Mucosa of stomach (tissue), 1 donor: ENCODE data around the gene ZMIZ1.

Experiments
- H3K27me3 ChIP-seq: one replicate; pipeline ENCODE4 v1.7.0; 2013; ENCODE audit warnings: mild to moderate bottlenecking, low read length; ENCODE audit not compliant: control insufficient read depth, insufficient read depth
- H3K36me3 ChIP-seq: one replicate; pipeline ENCODE4 v1.7.0; 2013; ENCODE audit warnings: low read length; ENCODE audit not compliant: control insufficient read depth, insufficient read depth
- H3K4me1 ChIP-seq: one replicate; pipeline ENCODE4 v1.7.0; 2013; ENCODE audit warnings: mild to moderate bottlenecking, low read length; ENCODE audit not compliant: control insufficient read depth, insufficient read depth
- H3K4me3 ChIP-seq: one replicate; pipeline ENCODE4 v1.7.0; 2013; ENCODE audit warnings: low read length
- H3K9ac ChIP-seq: one replicate; pipeline ENCODE4 v1.7.0; 2013; ENCODE audit warnings: mild to moderate bottlenecking, low read length, moderate library complexity
- H3K9me3 ChIP-seq: one replicate; pipeline ENCODE4 v1.7.0; 2013; ENCODE audit warnings: mild to moderate bottlenecking, low read length, moderate library complexity; ENCODE audit not compliant: control insufficient read depth
- donor health status: Pancreatic carcinoma.

The ZMIZ1 gene

DNA sequence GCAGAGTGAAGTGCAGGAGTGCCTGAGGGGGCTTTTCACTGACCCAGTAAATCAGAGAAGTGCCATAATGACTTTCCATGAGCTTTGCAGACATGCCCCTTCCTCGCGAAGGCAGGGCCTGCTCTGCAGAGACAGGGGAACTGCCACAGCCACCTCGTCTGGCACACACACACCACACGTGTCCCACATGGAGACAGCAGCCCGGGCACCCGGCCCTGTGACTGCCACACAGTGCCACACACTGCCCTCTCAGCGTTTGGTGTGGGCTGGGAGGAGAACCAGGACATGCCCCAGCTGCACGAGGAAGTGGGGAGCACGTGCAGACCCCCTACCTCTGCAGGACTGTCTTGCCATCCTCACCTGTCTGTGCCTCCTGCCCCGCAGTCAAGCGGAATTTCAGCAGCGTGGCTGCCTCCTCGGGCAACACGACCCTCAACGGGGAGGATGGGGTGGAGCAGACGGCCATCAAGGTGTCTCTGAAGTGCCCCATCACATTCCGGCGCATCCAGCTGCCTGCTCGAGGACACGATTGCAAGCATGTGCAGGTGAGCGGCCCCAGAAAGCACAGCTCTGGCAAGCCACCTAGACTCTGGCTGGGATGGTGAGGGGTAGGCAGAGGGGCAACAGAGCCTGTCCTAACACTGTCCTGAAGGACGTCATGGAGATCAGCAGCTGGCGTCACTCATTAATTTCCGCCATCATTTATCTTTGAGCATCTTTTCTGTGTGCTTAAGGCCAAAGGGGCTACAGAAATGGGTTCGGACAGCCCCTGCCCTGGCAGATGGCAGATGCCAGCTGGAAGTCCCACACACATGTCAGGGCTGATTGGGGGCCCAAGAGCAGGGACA is 235.1 kb downstream of the ZMIZ1 start:
- H3K9ac ChIP-seq: no peak overlapping the region
- H3K27me3 ChIP-seq: no peaks in the 10 kb centered on the region
- H3K36me3 ChIP-seq: peaks cover 82% of the 10 kb centered on the region
- peaks cover 17% of the 10 kb centered on the region for H3K4me1 ChIP-seq
- no peak overlapping the region for H3K4me3 ChIP-seq
- no peaks in the 10 kb centered on the region for H3K9me3 ChIP-seq

DNA sequence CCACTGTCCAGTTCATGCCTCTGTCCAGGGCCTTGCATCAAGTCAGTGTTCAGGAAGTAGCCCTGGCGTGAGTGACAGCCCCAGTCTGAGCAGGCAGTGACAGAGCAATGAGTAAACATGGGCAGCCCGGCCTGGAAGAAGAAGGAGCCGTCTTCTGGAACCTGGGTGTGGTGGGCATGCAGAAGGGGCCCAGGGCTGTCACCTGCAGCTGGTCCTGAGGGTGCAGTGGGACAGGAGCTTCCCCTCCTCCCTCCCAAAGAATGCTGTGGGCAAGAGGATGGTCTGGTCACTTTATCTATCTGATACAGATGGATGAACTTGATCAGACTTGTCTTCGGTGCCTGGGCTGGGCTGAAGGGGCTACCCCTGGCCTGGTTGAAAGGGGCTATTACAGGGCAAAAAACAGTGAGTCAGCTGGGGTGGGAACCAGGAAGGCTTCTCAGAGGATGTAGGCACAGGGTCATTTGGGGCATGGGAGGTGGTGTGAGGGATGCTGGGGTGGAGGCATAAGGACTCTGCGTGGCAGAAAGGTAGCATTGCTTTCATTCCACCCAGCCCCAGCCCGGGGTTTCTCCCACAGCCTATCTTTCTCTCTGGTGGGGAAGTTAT is 235.8 kb downstream of the ZMIZ1 start:
- Histone ChIP-seq H3K9me3 (no peaks in the 10 kb centered on the region), H3K36me3 (peaks cover 79% of the 10 kb centered on the region), H3K4me3 (no peak overlapping the region), H3K9ac (no peak overlapping the region), H3K4me1 (peaks cover 18% of the 10 kb centered on the region), H3K27me3 (no peaks in the 10 kb centered on the region)

- no peaks in the 10 kb centered on the region for H3K9me3 ChIP-seq
- H3K27me3 ChIP-seq: no peaks in the 10 kb centered on the region
- peaks cover 69% of the 10 kb centered on the region for H3K36me3 ChIP-seq
- no peak overlapping the region for H3K4me3 ChIP-seq
- H3K4me1 ChIP-seq: peaks cover 25% of the 10 kb centered on the region
- no peak overlapping the region for H3K9ac ChIP-seq
Observed at GRCh38 chr10:79305515-79305914, 236.7 kb downstream of the ZMIZ1 start.

DNA sequence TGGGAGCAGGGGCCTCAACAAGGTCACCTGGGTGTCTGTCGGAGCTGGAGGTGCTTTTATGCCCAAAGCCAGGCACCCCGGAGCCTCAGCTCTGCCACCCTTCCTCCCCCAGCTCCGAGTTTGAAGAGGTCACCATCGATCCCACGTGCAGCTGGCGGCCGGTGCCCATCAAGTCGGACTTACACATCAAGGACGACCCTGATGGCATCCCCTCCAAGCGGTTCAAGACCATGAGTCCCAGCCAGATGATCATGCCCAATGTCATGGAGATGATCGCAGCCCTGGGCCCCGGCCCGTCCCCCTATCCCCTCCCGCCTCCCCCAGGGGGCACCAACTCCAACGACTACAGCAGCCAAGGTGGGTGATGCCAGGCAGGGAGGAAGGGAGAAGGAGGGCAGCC is 237.2 kb downstream of the ZMIZ1 start:
- H3K9me3 ChIP-seq: no peaks in the 10 kb centered on the region
- no peaks in the 10 kb centered on the region for H3K27me3 ChIP-seq
- H3K4me1 ChIP-seq: peaks cover 30% of the 10 kb centered on the region
- no peak overlapping the region for H3K9ac ChIP-seq
- H3K4me3 ChIP-seq: no peak overlapping the region
- peaks cover 67% of the 10 kb centered on the region for H3K36me3 ChIP-seq

DNA sequence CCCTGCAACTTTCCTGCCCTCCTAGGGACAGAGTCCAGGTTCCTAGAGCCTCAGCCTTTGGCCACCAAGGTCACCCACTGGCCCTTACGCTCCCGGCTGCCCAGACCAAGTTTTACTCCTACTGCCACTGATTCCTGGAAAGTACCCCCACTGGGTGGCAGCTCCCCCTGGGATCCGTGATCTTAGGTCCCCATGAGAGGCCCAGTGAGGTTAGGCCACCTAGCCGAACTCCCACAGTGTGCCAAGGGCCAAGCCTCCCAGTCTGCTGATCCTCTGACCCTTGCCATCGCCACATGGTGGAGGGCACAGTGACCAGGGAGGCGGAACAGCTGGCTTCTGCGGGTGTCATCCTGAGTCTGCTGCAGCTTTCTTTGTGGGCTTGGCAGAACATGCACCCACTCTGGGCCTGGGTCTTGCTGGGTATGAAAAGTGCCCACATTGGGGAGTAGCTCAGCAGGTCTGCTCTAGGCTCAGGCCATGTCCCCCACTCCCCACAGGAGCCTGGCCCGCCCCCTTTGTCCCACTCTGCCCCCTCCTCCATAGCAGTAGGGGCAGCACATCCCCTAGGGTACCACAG is 238.0 kb downstream of the ZMIZ1 start:
- H3K4me3 ChIP-seq: no peak overlapping the region
- H3K9me3 ChIP-seq: no peaks in the 10 kb centered on the region
- no peaks in the 10 kb centered on the region for H3K27me3 ChIP-seq
- H3K36me3 ChIP-seq: peaks cover 59% of the 10 kb centered on the region
- H3K9ac ChIP-seq: no peak overlapping the region
- peaks cover 37% of the 10 kb centered on the region for H3K4me1 ChIP-seq

GRCh38 chr10:79308016-79308415 is 239.2 kb downstream of the ZMIZ1 start:
- peaks cover 57% of the 10 kb centered on the region for H3K36me3 ChIP-seq
- H3K27me3 ChIP-seq: no peaks in the 10 kb centered on the region
- H3K4me3 ChIP-seq: no peak overlapping the region
- peak overlapping the region; percentile 34 for H3K9ac ChIP-seq
- H3K4me1 ChIP-seq: peaks cover 48% of the 10 kb centered on the region
- no peaks in the 10 kb centered on the region for H3K9me3 ChIP-seq

DNA sequence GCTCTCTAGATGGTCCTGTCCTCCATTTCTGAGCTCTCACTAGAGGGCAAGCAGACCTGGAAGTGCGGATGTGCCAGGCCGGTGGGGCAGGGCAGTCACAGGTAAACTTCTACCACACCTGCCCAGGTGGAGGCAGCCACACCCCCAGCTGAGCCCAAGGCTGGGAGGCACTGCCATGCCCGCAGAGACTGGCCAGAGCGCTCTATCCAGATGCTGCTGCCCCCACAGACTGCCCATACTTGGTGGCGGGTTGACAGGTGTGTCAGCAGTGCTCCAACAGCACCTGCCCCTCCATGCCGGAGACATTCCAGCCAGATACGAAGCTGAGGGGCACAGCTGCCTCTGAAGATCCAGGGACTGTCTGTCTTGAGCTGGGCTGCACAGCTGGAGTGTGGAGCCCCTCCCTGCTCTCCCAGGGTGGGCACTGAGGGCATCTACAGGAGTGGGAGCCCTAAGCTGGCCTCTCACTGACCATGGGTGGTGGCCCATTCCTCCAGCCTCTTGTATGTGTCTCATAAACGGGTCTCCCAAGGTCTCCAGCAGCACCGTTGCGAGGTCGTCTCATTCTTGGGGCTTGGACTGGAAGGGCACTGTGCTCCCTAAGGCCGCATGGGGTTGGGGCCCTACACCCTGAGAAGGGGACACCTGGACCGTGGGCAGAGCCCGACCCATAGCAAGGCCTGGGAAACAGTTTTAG is 240.4 kb downstream of the ZMIZ1 start:
- Histone ChIP-seq H3K27me3 (no peaks in the 10 kb centered on the region), H3K36me3 (peaks cover 51% of the 10 kb centered on the region), H3K4me3 (no peak overlapping the region), H3K9ac (no peak overlapping the region), H3K4me1 (peaks cover 59% of the 10 kb centered on the region), H3K9me3 (no peaks in the 10 kb centered on the region)

DNA sequence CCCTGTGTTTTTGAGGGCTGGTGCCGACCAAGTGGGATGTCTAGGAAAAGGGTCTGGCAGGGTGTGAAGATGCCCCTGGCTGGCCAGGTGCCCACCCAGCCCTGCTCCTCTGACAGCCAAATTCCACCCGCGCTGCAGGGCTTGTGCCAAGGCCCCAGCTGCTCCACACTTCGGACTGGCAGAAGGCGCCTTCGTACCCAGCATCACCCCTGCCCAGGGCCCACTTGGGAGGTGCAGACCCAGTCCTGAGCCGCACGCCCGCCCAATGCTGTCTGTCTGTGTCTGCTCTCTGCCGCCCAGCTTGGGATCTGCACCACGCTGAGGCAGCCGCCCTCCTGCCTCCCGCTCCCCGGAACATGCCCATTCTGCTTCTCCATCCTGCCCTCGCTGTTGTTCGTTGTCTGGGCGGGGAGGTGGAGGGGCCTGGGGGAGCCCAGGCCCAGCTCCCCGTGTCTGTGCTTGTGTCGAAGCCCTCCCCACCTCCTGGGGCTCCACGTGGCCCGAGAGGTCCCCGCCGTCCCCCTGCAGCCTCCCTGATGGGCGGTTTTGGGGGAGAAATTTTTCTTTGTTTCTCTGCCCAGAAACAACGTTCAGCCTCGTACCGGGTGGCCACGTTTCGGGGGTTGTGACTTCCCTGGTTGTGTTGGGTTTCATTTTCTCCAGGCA is 241.6 kb downstream of the ZMIZ1 start:
- no peaks in the 10 kb centered on the region for H3K27me3 ChIP-seq
- H3K9ac ChIP-seq: no peak overlapping the region
- peaks cover 40% of the 10 kb centered on the region for H3K36me3 ChIP-seq
- no peaks in the 10 kb centered on the region for H3K9me3 ChIP-seq
- H3K4me3 ChIP-seq: no peak overlapping the region
- H3K4me1 ChIP-seq: peaks cover 66% of the 10 kb centered on the region

- no peaks in the 10 kb centered on the region for H3K9me3 ChIP-seq
- no peaks in the 10 kb centered on the region for H3K27me3 ChIP-seq
- no peak overlapping the region for H3K4me3 ChIP-seq
- peaks cover 68% of the 10 kb centered on the region for H3K4me1 ChIP-seq
- H3K36me3 ChIP-seq: peaks cover 33% of the 10 kb centered on the region
- no peak overlapping the region for H3K9ac ChIP-seq
Observed at GRCh38 chr10:79310911-79311573, 242.3 kb downstream of the ZMIZ1 start.

DNA sequence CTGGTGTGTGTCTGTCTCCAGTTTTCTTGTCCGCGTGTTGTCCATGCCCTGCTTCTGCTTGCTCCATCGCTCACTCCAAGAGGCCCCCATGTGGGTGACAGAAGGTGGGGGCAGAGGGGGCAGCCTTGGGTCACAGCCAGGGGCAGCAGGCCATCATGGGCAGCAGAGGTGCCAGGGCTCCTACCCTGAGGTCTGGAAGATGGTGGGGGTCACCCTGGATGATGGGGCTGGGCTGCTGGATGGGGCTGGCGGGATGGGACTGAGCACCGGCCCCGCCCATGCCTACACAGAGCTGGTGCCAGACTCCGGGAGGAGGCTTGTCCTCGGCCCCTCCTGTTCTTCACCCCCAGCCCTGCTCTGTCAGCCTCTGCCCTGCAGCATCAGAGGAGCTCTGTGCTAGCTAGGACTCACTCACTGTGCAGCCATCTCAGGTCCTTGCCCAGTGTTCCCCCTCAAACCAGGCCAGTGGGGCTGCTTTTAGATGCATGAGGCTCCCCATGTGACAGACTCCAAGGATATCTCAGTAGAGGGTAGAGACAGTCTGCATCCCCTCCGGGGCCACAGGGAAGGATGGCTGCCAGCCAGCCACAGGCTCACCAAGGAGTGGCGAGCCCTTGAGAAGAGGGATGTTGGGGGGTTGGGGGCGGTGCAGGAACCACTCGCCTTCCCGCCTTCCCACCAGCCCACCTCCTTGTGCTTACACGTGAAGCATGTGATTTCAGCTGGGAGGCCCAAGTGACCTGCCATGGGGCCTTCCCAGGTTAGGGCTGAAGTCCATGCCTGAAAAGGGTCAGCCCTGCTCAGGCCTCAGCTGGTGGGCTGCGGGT is 243.0 kb downstream of the ZMIZ1 start:
- Histone ChIP-seq H3K27me3 (no peaks in the 10 kb centered on the region), H3K36me3 (peaks cover 26% of the 10 kb centered on the region), H3K4me3 (no peak overlapping the region), H3K9ac (no peak overlapping the region), H3K4me1 (peaks cover 73% of the 10 kb centered on the region), H3K9me3 (no peaks in the 10 kb centered on the region)
